HepG2 (cell line): ENCODE measurements around the gene AZU1. TPM values are rescaled to one million over a fixed set of nuclear protein-coding genes. Genes with fewer than 3 reads are reported as not detected.
A peak's percentile ranks its signal among the peaks of the same experiment; 100 is the strongest.

Experiments
- AHDC1 ChIP-seq: sonication (generic); formaldehyde crosslinking; IDR thresholded peaks from 2 replicates; pipeline ENCODE4 v1.5.1; 2020; ENCODE audit warnings: mild to moderate bottlenecking, missing genetic modification reagents, borderline replicate concordance
- ARNT2 ChIP-seq: sonication (generic); formaldehyde crosslinking; IDR thresholded peaks from 2 replicates; pipeline ENCODE4 v1.8.0; 2022; ENCODE audit warnings: mild to moderate bottlenecking, low read depth, missing genetic modification reagents, moderate library complexity
- CREM ChIP-seq, 2 experiments: sonication (generic) in 1 of 2; formaldehyde crosslinking in 1 of 2; IDR thresholded peaks; 2 replicates each; pipeline versions ENCODE4 v1.4.0 to v1.6.1; 2016 to 2020; ENCODE audit warnings: antibody characterized with exemption in 1 of 2, mild to moderate bottlenecking in 1 of 2, missing genetic modification reagents in 1 of 2
- HBP1 ChIP-seq: IDR thresholded peaks from 2 replicates; pipeline ENCODE4 v1.6.1; 2016; ENCODE audit warnings: low read depth, control low read depth
- HIVEP1 ChIP-seq: sonication (generic); formaldehyde crosslinking; IDR thresholded peaks from 2 replicates; pipeline ENCODE4 v1.4.0; 2020; ENCODE audit warnings: mild to moderate bottlenecking, missing genetic modification reagents
- HNF4A ChIP-seq: sonication (generic); formaldehyde crosslinking; IDR thresholded peaks from 2 replicates; pipeline ENCODE4 v1.4.0; 2020; ENCODE audit warnings: missing genetic modification reagents
- HOXD1 ChIP-seq: sonication (generic); formaldehyde crosslinking; IDR thresholded peaks from 2 replicates; pipeline ENCODE4 v1.5.0; 2020; ENCODE audit warnings: missing genetic modification reagents
- MBNL3 ChIP-seq: fragments of 250-450 bp; sonication (Bioruptor Pico); conservative IDR thresholded peaks from 2 replicates; pipeline ENCODE4 v1.8.0; 2022; ENCODE audit warnings: mild to moderate bottlenecking, inconsistent platforms
- MXD1 ChIP-seq: sonication (generic); formaldehyde crosslinking; IDR thresholded peaks from 2 replicates; pipeline ENCODE4 v1.4.0; 2020; ENCODE audit warnings: mild to moderate bottlenecking, missing genetic modification reagents
- NCOA2 ChIP-seq: sonication (generic); formaldehyde crosslinking; IDR thresholded peaks from 2 replicates; pipeline ENCODE4 v1.8.0; 2022; ENCODE audit warnings: inconsistent platforms
- NFIB ChIP-seq: sonication (generic); formaldehyde crosslinking; IDR thresholded peaks from 2 replicates; pipeline ENCODE4 v1.9.0; 2021; ENCODE audit warnings: missing genetic modification reagents, mild to moderate bottlenecking, borderline replicate concordance
- REXO4 ChIP-seq: sonication (generic); formaldehyde crosslinking; IDR thresholded peaks from 2 replicates; pipeline ENCODE4 v1.8.0; 2022; ENCODE audit warnings: missing genetic modification reagents, mild to moderate bottlenecking, borderline replicate concordance
- SIX4 ChIP-seq: sonication (generic); formaldehyde crosslinking; IDR thresholded peaks from 2 replicates; pipeline ENCODE4 v1.4.0; 2020; ENCODE audit warnings: missing genetic modification reagents
- STAG1 ChIP-seq: sonication (generic); formaldehyde crosslinking; IDR thresholded peaks from 2 replicates; pipeline ENCODE4 v1.4.0; 2020; ENCODE audit warnings: missing genetic modification reagents
- ZBTB25 ChIP-seq: IDR thresholded peaks from 2 replicates; pipeline ENCODE4 v1.6.1; 2018; ENCODE audit warnings: missing genetic modification reagents
- ZNF24 ChIP-seq: fragments of 450-650 bp; IDR thresholded peaks from 2 replicates; pipeline ENCODE4 v1.6.1; 2017; ENCODE audit warnings: antibody characterized with exemption, mild to moderate bottlenecking
- ZNF367 ChIP-seq: sonication (generic); formaldehyde crosslinking; IDR thresholded peaks from 2 replicates; pipeline ENCODE4 v1.4.0; 2020; ENCODE audit warnings: missing genetic modification reagents, borderline replicate concordance
- ZNF451 ChIP-seq: sonication (generic); formaldehyde crosslinking; IDR thresholded peaks from 2 replicates; pipeline ENCODE4 v1.5.0; 2020; ENCODE audit warnings: mild to moderate bottlenecking, missing genetic modification reagents
- ZNF562 ChIP-seq: sonication (generic); formaldehyde crosslinking; IDR thresholded peaks from 2 replicates; pipeline ENCODE4 v1.8.0; 2022; ENCODE audit warnings: missing genetic modification reagents, borderline replicate concordance
- ZNF768 ChIP-seq: sonication (generic); formaldehyde crosslinking; IDR thresholded peaks from 2 replicates; pipeline ENCODE4 v1.4.0; 2020; ENCODE audit warnings: missing genetic modification reagents
- ZNF780A ChIP-seq: sonication (generic); formaldehyde crosslinking; IDR thresholded peaks from 2 replicates; pipeline ENCODE4 v1.8.0; 2022; ENCODE audit warnings: mild to moderate bottlenecking, missing genetic modification reagents, moderate library complexity
- ZNF878 ChIP-seq: sonication (generic); formaldehyde crosslinking; IDR thresholded peaks from 2 replicates; pipeline ENCODE4 v1.8.1; 2023; ENCODE audit warnings: mild to moderate bottlenecking, missing genetic modification reagents, moderate library complexity
- ZSCAN21 ChIP-seq: sonication (generic); formaldehyde crosslinking; IDR thresholded peaks from 2 replicates; pipeline ENCODE4 v1.8.0; 2022; ENCODE audit warnings: mild to moderate bottlenecking, missing genetic modification reagents, moderate library complexity, borderline replicate concordance
- polyA plus RNA-seq, 8 experiments: library from polyadenylated mRNA; depleted of rRNA in 3 of 8; stranded (reverse) in 7 of 8; unstranded in 1 of 8; fragments of >200 nt; fragmentation: Illumina TruSeq in 4 of 8; extraction: Trizol in 4 of 8; gene quantifications; 2 replicates each; pipeline versions ENCODE4 v1.2.1 to v1.2.3, GENCODE V29; 2011 to 2016; ENCODE audit warnings: low read depth in 4 of 8, missing spikeins in 1 of 8, mixed read lengths in 1 of 8; ENCODE audit not compliant: insufficient read depth in 1 of 8
- total RNA-seq, 5 experiments: library from RNA; depleted of rRNA; stranded (reverse); fragments of >200 nt; fragmentation: Illumina TruSeq; extraction: Trizol; gene quantifications; 2 replicates each; pipeline ENCODE4 v1.2.3, GENCODE V29; 2016; ENCODE audit warnings: low read depth in 1 of 5

The AZU1 gene
- total and polyA plus RNA-seq, 2 of the 13 experiments (the other 11 are each of a cell fraction or from before 2014, with no cell fraction given) = not detected

DNA sequence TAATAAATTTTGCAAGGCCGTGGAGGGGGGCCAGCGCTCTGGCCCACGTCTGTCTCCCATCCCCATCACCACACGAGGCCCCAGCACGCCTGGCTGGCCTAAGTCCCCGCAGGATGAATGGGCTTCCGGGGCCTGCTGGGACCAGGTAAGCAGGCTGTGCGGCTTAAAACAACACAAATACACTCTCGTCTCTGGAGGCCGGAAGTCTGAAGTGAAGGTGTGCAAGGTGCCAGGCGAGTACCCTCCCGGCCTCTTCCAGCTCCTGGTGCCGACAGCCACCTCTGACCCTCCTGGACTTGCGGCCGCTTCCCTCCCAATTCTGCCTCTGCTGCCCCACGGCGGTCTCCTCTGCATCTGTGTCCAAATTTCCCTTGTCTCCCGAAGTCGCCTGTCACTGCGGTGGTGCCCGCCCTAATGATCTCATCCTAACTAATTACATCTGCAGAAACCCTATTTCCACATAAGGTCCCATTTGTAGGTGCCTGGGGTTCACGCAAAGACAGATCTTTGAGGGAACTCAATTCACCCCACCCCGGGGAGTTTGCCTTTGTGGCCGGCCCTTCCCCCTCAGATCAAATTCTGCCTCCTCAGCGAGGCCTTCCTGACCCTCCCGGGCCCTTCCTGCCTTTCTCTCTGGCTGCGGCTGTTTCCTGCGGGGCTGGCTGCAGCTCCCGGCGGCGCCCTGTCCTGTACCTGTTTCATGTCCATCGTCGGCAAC lies 38.5 kb upstream of the AZU1 start (continued):
- TF ChIP-seq ZNF367 (CRISPR knock-in tag) = no peak
- no peak for TF ChIP-seq ZNF24
- TF ChIP-seq ZSCAN21 (CRISPR knock-in tag) = no peak
- TF ChIP-seq HNF4A (CRISPR knock-in tag) = no peak
- TF ChIP-seq ZNF780A (CRISPR knock-in tag) = no peak
- no peak for TF ChIP-seq ARNT2 (CRISPR knock-in tag)
- TF ChIP-seq ZNF562 (CRISPR knock-in tag) = no peak
- no peak for TF ChIP-seq CREM (IDR thresholded peaks at IDR 0.05)
- no peak for TF ChIP-seq CREM (CRISPR knock-in tag; IDR thresholded peaks at IDR 0.05)
- TF ChIP-seq AHDC1 (CRISPR knock-in tag) = no peak
- TF ChIP-seq ZNF768 = peak; percentile 35
- TF ChIP-seq ZBTB25 (CRISPR knock-in tag) = no peak
- TF ChIP-seq NCOA2 (CRISPR knock-in tag) = 0 out of 2 replicates have a peak, but pooled peaks have one; percentile 32
- no peak for TF ChIP-seq STAG1
- TF ChIP-seq HOXD1 (CRISPR knock-in tag) = no peak
- TF ChIP-seq SIX4 (CRISPR knock-in tag) = no peak
- TF ChIP-seq ZNF878 = 0 out of 2 replicates have a peak, but pooled peaks have one; percentile 67
- no peak; the same call in 1 of the 2 replicates for TF ChIP-seq HIVEP1 (CRISPR knock-in tag)
- no peak for TF ChIP-seq NFIB (CRISPR knock-in tag)
- no peak for TF ChIP-seq MBNL3
- no peak for TF ChIP-seq MXD1 (CRISPR knock-in tag)
- TF ChIP-seq HBP1 (CRISPR knock-in tag) = peak; percentile 76
- TF ChIP-seq ZNF451 = no peak
- no peak for TF ChIP-seq REXO4
